Measurements from ENCODE around the gene DNAH8.
"Not testable (repeated sequence)": the region's sequence is repeated elsewhere in the genome, so short reads cannot be mapped to it uniquely, and the experiment has no call there.

DNAH8 gene

GRCh38 chr6:38846844-38847243, 131.7 kb downstream of the DNAH8 start:
- no peak for DNase-seq

GRCh38 chr6:38847497-38847896, 132.4 kb downstream of the DNAH8 start:
- no peak for DNase-seq

- DNase-seq, result no peak
Measured at GRCh38 chr6:38848760-38849159, 133.6 kb downstream of the DNAH8 start.

GRCh38 chr6:38852215-38852614, 137.1 kb downstream of the DNAH8 start:
- DNase-seq, result no peak

- DNase-seq, result no peak
Measured at GRCh38 chr6:38853236-38853635, 138.1 kb downstream of the DNAH8 start.

- DNase-seq, result no peak
Measured at GRCh38 chr6:38856492-38856891, 141.4 kb downstream of the DNAH8 start.

- no peak for DNase-seq
Measured at GRCh38 chr6:38857815-38858214, 142.7 kb downstream of the DNAH8 start.

GRCh38 chr6:38860041-38860440, 144.9 kb downstream of the DNAH8 start:
- DNase-seq, result no peak

GRCh38 chr6:38861926-38862401, 146.9 kb downstream of the DNAH8 start:
- no peak for DNase-seq

- no peak for DNase-seq
Measured at GRCh38 chr6:38865521-38866174, 150.5 kb downstream of the DNAH8 start.

GRCh38 chr6:38867726-38868125, 152.6 kb downstream of the DNAH8 start:
- no peak for DNase-seq

GRCh38 chr6:38871741-38872568, 156.8 kb downstream of the DNAH8 start:
- peak; percentile 22 for DNase-seq

- DNase-seq, result no peak
Measured at GRCh38 chr6:38873001-38873400, 157.9 kb downstream of the DNAH8 start.

- DNase-seq, result not testable (repeated sequence)
Measured at GRCh38 chr6:38873816-38874215, 158.7 kb downstream of the DNAH8 start.

- DNase-seq, result peak; percentile 50
Measured at GRCh38 chr6:38876475-38876874, 161.4 kb downstream of the DNAH8 start.

GRCh38 chr6:38877721-38878120, 162.6 kb downstream of the DNAH8 start:
- peak; percentile 77 for DNase-seq

- DNase-seq, result no peak
Measured at GRCh38 chr6:38882157-38882556, 167.0 kb downstream of the DNAH8 start.

- no peak for DNase-seq
Measured at GRCh38 chr6:38897507-38897906, 182.4 kb downstream of the DNAH8 start.

GRCh38 chr6:38901802-38902522, 186.9 kb downstream of the DNAH8 start:
- DNase-seq, result no peak

- DNase-seq, result no peak
Measured at GRCh38 chr6:38906582-38906981, 191.5 kb downstream of the DNAH8 start.

GRCh38 chr6:38907264-38907663, 192.2 kb downstream of the DNAH8 start:
- no peak for DNase-seq

GRCh38 chr6:38909015-38909730, 194.1 kb downstream of the DNAH8 start:
- DNase-seq, result no peak

- DNase-seq, result no peak
Measured at GRCh38 chr6:38910207-38910606, 195.1 kb downstream of the DNAH8 start.
